ENCODE results near the gene ZNF628.

The ZNF628 gene

GRCh38 chr19:55498246-55498840 lies 21.9 kb downstream of the ZNF628 start:
- no peak overlapping the region for H3K9ac ChIP-seq (ENCODE audit: low read depth, low read length)
- no peak overlapping the region for H3K4me3 ChIP-seq (ENCODE audit: low read depth, low read length)
- peaks cover 2% of the 10 kb centered on the region for H3K4me1 ChIP-seq (ENCODE audit: control insufficient read depth, insufficient read depth, low read length)
- H3K9me3 ChIP-seq (ENCODE audit: control insufficient read depth, insufficient read depth, low read length), result peaks cover 4% of the 10 kb centered on the region
- peaks cover 2% of the 10 kb centered on the region for H3K36me3 ChIP-seq (ENCODE audit: control insufficient read depth, insufficient read depth, low read length)
- H3K27me3 ChIP-seq (ENCODE audit: control insufficient read depth, insufficient read depth, low read length), result peaks cover 12% of the 10 kb centered on the region

DNA sequence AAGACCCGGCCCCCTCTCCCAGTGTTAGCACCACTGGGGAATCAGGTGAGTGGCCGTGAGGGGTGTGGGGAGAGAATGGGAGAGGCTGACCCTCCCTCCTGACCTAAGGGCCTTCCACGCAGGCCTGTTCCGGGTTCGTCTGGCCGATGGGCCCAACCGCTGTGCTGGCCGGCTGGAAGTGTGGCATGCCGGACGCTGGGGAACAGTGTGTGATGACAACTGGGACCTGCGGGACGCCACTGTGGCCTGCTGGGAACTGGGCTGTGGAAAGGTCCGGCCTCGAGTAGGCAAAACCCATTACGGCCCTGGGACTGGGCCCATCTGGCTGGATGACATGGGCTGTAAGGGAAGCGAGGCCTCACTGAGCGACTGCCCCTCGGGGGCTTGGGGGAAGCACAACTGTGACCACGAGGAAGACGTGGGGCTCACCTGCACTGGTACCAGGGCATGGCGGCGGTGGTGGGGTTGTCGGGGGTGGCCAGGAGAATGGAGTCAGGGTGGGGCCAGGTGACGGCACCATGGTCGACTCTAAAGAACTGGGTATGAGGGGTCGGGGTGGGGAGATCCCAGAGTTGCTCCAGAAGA lies 24.0 kb downstream of the ZNF628 start:
- Histone ChIP-seq H3K4me1 (ENCODE audit: control insufficient read depth, insufficient read depth, low read length) (peaks cover 2% of the 10 kb centered on the region), H3K9ac (ENCODE audit: low read depth, low read length) (no peak overlapping the region), H3K36me3 (ENCODE audit: control insufficient read depth, insufficient read depth, low read length) (no peaks in the 10 kb centered on the region), H3K9me3 (ENCODE audit: control insufficient read depth, insufficient read depth, low read length) (peaks cover 4% of the 10 kb centered on the region), H3K27me3 (ENCODE audit: control insufficient read depth, insufficient read depth, low read length) (peaks cover 19% of the 10 kb centered on the region), H3K4me3 (ENCODE audit: low read depth, low read length) (no peak overlapping the region)

DNA sequence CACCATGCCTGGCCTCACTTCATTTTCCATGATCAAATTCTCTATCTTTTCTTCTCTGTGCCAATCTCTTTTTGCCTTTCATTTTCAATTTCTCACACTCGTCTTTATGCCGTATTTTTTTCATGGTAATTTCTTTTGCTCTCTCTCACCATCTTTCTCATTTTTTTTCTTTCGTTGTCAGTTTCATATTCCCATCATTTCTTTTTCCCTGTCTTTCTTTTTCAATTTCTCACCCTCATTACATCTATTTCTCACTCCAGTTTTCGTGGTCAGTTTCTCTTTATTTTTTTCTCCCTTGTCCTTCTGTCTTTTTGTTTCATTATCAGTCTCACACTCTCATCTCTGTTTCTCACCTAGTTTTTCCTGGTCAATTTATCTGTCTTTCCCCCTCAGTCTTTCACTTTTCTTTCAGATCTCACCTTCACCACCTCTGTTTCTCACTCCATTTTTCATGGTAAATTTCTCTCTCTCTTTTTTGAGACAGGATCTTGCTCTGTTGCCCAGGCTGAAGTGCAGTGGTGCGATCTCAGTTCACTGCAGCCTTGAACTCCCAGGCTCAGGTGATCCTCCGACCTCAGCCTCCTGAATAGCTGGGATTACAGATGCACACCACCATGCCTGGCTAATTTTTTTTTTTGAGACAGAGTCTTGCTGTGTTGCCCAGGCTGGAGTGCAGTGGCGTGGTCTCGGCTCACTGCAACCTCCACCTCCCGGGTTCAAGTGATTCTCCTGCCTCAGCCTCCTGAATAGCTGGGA lies 26.0 kb downstream of the ZNF628 start:
- no peaks in the 10 kb centered on the region for H3K4me1 ChIP-seq (ENCODE audit: control insufficient read depth, insufficient read depth, low read length)
- peaks cover 4% of the 10 kb centered on the region for H3K9me3 ChIP-seq (ENCODE audit: control insufficient read depth, insufficient read depth, low read length)
- no peak overlapping the region for H3K4me3 ChIP-seq (ENCODE audit: low read depth, low read length)
- no peaks in the 10 kb centered on the region for H3K36me3 ChIP-seq (ENCODE audit: control insufficient read depth, insufficient read depth, low read length)
- peaks cover 19% of the 10 kb centered on the region for H3K27me3 ChIP-seq (ENCODE audit: control insufficient read depth, insufficient read depth, low read length)
- no peak overlapping the region for H3K9ac ChIP-seq (ENCODE audit: low read depth, low read length)

GRCh38 chr19:55503157-55503501 lies 26.7 kb downstream of the ZNF628 start:
- Histone ChIP-seq H3K4me3 (ENCODE audit: low read depth, low read length) (no peak overlapping the region), H3K9me3 (ENCODE audit: control insufficient read depth, insufficient read depth, low read length) (peaks cover 4% of the 10 kb centered on the region), H3K27me3 (ENCODE audit: control insufficient read depth, insufficient read depth, low read length) (peaks cover 19% of the 10 kb centered on the region), H3K9ac (ENCODE audit: low read depth, low read length) (no peak overlapping the region), H3K36me3 (ENCODE audit: control insufficient read depth, insufficient read depth, low read length) (no peaks in the 10 kb centered on the region), H3K4me1 (ENCODE audit: control insufficient read depth, insufficient read depth, low read length) (no peaks in the 10 kb centered on the region)

GRCh38 chr19:55503502-55504251 lies 27.3 kb downstream of the ZNF628 start:
- Histone ChIP-seq H3K27me3 (ENCODE audit: control insufficient read depth, insufficient read depth, low read length) (peaks cover 19% of the 10 kb centered on the region), H3K4me1 (ENCODE audit: control insufficient read depth, insufficient read depth, low read length) (no peaks in the 10 kb centered on the region), H3K36me3 (ENCODE audit: control insufficient read depth, insufficient read depth, low read length) (no peaks in the 10 kb centered on the region), H3K9me3 (ENCODE audit: control insufficient read depth, insufficient read depth, low read length) (peaks cover 4% of the 10 kb centered on the region), H3K9ac (ENCODE audit: low read depth, low read length) (no peak overlapping the region), H3K4me3 (ENCODE audit: low read depth, low read length) (peak overlapping the region; percentile 42)

DNA sequence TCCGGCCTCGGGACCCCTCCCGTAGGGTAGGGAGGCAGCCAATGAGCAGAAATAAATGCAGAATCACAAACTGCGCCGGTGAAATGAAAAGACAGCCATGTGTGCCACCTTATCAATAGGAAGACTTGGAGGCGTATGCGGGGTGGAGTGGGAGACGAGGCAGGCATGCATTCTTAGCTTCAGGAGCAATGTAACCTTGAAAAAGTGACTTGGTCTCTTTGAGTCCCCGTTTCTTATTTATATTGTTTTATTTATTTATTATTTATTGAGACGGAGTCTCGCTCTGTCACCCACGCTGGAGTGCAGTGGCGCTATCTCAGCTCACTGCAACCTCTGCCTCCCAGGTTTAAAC lies 27.8 kb downstream of the ZNF628 start:
- H3K4me1 ChIP-seq (ENCODE audit: control insufficient read depth, insufficient read depth, low read length), result no peaks in the 10 kb centered on the region
- no peaks in the 10 kb centered on the region for H3K36me3 ChIP-seq (ENCODE audit: control insufficient read depth, insufficient read depth, low read length)
- no peak overlapping the region for H3K9ac ChIP-seq (ENCODE audit: low read depth, low read length)
- H3K9me3 ChIP-seq (ENCODE audit: control insufficient read depth, insufficient read depth, low read length), result peaks cover 4% of the 10 kb centered on the region
- H3K4me3 ChIP-seq (ENCODE audit: low read depth, low read length), result no peak overlapping the region
- H3K27me3 ChIP-seq (ENCODE audit: control insufficient read depth, insufficient read depth, low read length), result peaks cover 19% of the 10 kb centered on the region

DNA sequence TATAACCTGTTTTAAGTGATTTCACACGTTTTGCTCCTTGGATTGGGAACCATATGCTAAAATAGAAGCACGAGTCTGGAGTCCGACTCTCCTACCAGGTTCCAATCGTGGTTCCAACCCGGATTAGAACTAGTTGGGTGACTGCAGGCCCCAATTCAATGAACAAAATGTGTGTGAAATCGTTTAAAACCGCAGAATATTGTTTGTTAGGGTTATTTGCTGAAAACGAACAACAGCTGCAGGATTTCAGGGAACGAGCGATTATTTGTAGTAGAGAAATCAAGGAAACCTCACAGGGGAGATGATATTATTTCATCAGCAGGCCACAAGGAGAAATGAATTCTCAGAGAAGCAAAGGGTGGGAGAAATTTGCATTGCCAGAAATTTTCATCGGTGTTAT lies 28.6 kb downstream of the ZNF628 start:
- Histone ChIP-seq H3K4me1 (ENCODE audit: control insufficient read depth, insufficient read depth, low read length) (no peaks in the 10 kb centered on the region), H3K9ac (ENCODE audit: low read depth, low read length) (no peak overlapping the region), H3K27me3 (ENCODE audit: control insufficient read depth, insufficient read depth, low read length) (peaks cover 19% of the 10 kb centered on the region), H3K9me3 (ENCODE audit: control insufficient read depth, insufficient read depth, low read length) (peaks cover 4% of the 10 kb centered on the region), H3K4me3 (ENCODE audit: low read depth, low read length) (no peak overlapping the region), H3K36me3 (ENCODE audit: control insufficient read depth, insufficient read depth, low read length) (no peaks in the 10 kb centered on the region)

- Histone ChIP-seq H3K9me3 (ENCODE audit: control insufficient read depth, insufficient read depth, low read length) (peaks cover 2% of the 10 kb centered on the region), H3K4me3 (ENCODE audit: low read depth, low read length) (no peak overlapping the region), H3K4me1 (ENCODE audit: control insufficient read depth, insufficient read depth, low read length) (no peaks in the 10 kb centered on the region), H3K36me3 (ENCODE audit: control insufficient read depth, insufficient read depth, low read length) (no peaks in the 10 kb centered on the region), H3K9ac (ENCODE audit: low read depth, low read length) (no peak overlapping the region), H3K27me3 (ENCODE audit: control insufficient read depth, insufficient read depth, low read length) (peaks cover 9% of the 10 kb centered on the region)
Measured at GRCh38 chr19:55508120-55508519, 31.7 kb downstream of the ZNF628 start.

DNA sequence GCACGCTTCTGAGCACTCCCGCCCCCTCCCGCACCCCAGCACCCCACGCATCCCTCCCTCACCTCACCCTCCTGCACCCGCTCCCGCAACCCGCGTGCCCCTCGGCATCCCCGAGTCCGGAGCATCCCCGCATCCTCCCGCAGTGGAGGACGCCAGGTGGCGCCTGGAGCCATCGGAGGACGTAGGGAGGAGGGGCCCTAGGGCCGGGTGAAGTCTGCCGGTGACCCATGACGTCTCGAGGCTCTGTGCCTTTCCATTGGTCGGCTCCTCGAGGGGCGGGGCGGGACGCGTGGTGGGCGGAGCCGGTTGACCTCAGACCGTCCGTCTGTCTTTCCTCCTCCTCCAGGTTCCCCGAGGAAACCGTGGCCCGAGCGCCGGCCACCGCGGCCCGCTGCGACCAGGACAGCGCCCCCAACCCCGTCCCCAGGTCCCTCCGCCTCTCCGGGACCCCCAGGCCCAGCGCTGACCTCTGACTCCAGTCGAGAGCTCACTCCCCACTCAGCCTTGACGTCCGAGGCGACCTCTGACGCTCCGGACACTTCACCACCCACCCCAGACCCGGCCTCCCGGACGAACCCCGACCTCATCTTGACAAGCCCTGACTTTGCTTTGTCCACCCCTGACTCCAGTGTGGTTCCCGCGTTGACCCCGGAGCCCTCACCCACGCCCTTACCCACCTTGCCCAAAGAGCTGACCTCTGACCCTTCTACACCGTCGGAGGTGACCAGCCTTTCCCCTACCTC lies 40.6 kb downstream of the ZNF628 start:
- Histone ChIP-seq H3K4me1 (ENCODE audit: control insufficient read depth, insufficient read depth, low read length) (peaks cover 2% of the 10 kb centered on the region), H3K4me3 (ENCODE audit: low read depth, low read length) (peak overlapping the region; percentile 27), H3K9ac (ENCODE audit: low read depth, low read length) (no peak overlapping the region), H3K36me3 (ENCODE audit: control insufficient read depth, insufficient read depth, low read length) (no peaks in the 10 kb centered on the region), H3K27me3 (ENCODE audit: control insufficient read depth, insufficient read depth, low read length) (no peaks in the 10 kb centered on the region), H3K9me3 (ENCODE audit: control insufficient read depth, insufficient read depth, low read length) (no peaks in the 10 kb centered on the region)

DNA sequence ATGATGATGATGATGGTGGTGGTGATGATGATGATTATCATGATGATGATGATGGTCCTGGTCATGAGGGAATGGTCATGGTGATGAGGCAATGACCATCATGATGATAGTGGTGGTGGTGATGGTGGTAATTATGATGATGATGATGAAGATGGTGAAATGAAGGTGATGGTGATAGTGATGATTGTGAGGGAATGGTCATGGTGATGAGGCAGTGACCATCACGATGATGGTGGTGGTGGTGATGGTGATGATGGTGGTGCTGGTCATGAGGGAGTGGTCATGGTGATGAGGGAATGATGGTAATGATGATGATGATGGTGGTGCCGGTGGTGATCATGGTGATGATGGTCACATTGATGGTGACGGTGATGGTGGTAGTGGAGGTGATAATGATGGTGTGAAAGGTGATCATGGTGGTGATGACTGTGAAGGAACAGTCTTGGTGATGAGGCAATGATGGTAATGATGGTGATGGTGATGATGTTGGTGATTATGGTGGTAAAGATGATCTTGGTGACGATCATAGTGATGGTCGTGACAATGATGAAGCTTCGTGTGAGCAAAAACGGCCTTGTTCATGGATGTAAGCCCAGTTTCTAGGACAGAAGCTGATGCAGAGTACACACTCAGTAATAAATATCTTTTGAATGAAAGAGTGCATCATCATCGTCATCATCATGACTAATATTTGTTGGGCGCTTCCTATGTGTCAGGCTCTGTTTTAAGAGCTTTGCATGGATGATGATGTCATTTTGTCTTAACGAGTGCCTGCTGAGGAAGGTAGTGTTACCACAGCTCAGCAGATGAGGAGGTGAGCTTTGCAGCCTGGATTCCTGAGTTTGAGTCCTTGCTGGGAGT lies 43.3 kb downstream of the ZNF628 start:
- Histone ChIP-seq H3K36me3 (ENCODE audit: control insufficient read depth, insufficient read depth, low read length) (no peaks in the 10 kb centered on the region), H3K4me3 (ENCODE audit: low read depth, low read length) (no peak overlapping the region)

More for the DNA sequence above, 43.3 kb downstream of the ZNF628 start:
- Histone ChIP-seq H3K9me3 (ENCODE audit: control insufficient read depth, insufficient read depth, low read length) (no peaks in the 10 kb centered on the region), H3K27me3 (ENCODE audit: control insufficient read depth, insufficient read depth, low read length) (no peaks in the 10 kb centered on the region), H3K4me1 (ENCODE audit: control insufficient read depth, insufficient read depth, low read length) (peaks cover 2% of the 10 kb centered on the region), H3K9ac (ENCODE audit: low read depth, low read length) (no peak overlapping the region)
